HepG2 (cell line): ENCODE data around the gene TENT4B. TPM values are rescaled to one million over a fixed set of nuclear protein-coding genes. Genes with fewer than 3 reads are reported as not detected.

ENCODE experiments used
- ASH2L ChIP-seq: fragments of 300-600, 200-600 bp; sonication (generic); IDR thresholded peaks from 2 replicates; pipeline ENCODE4 v1.7.0; 2017; ENCODE audit warnings: low read depth, mild to moderate bottlenecking, moderate library complexity, mixed read lengths, low read length; ENCODE audit not compliant: insufficient read length
- ELF4 ChIP-seq: sonication (generic); formaldehyde crosslinking; IDR thresholded peaks from 2 replicates; pipeline ENCODE4 v1.5.0; 2020; ENCODE audit warnings: missing genetic modification reagents, mild to moderate bottlenecking, moderate library complexity, borderline replicate concordance
- GABPB1 ChIP-seq: IDR thresholded peaks from 2 replicates; pipeline ENCODE4 v1.6.1; 2016; ENCODE audit warnings: mild to moderate bottlenecking, missing genetic modification reagents, moderate library complexity, missing compliant biosample characterization
- HDAC2 ChIP-seq: sonication (generic); formaldehyde crosslinking; IDR thresholded peaks from 2 replicates; pipeline ENCODE4 v1.4.0; 2020; ENCODE audit warnings: missing genetic modification reagents
- HMG20A ChIP-seq: IDR thresholded peaks from 2 replicates; pipeline ENCODE4 v1.6.1; 2016; ENCODE audit warnings: borderline replicate concordance
- KAT7 ChIP-seq: IDR thresholded peaks from 2 replicates; pipeline ENCODE4 v1.6.1; 2018; ENCODE audit warnings: borderline replicate concordance, missing compliant biosample characterization
- NCOA2 ChIP-seq: sonication (generic); formaldehyde crosslinking; IDR thresholded peaks from 2 replicates; pipeline ENCODE4 v1.8.0; 2022; ENCODE audit warnings: inconsistent platforms
- SAP130 ChIP-seq: IDR thresholded peaks from 2 replicates; pipeline ENCODE4 v1.6.1; 2016; ENCODE audit warnings: low read depth
- SSRP1 ChIP-seq: IDR thresholded peaks from 2 replicates; pipeline ENCODE4 v1.6.1; 2016; ENCODE audit warnings: control low read depth
- ZNF142 ChIP-seq: sonication (generic); formaldehyde crosslinking; IDR thresholded peaks from 2 replicates; pipeline ENCODE4 v1.4.0; 2020; ENCODE audit warnings: missing genetic modification reagents
- ZNF280D ChIP-seq: sonication (generic); formaldehyde crosslinking; IDR thresholded peaks from 2 replicates; pipeline ENCODE4 v1.5.1; 2020; ENCODE audit warnings: mild to moderate bottlenecking, missing genetic modification reagents
- ZNF34 ChIP-seq: sonication (generic); formaldehyde crosslinking; IDR thresholded peaks from 2 replicates; pipeline ENCODE4 v1.4.0; 2020; ENCODE audit warnings: mild to moderate bottlenecking, missing genetic modification reagents, borderline replicate concordance
- ZNF546 ChIP-seq: sonication (generic); formaldehyde crosslinking; conservative IDR thresholded peaks from 2 replicates; pipeline ENCODE4 v1.8.1; 2023; ENCODE audit warnings: mild to moderate bottlenecking, missing genetic modification reagents
- ZNF629 ChIP-seq: sonication (generic); formaldehyde crosslinking; conservative IDR thresholded peaks from 2 replicates; pipeline ENCODE4 v1.5.0; 2020; ENCODE audit warnings: missing genetic modification reagents
- ZNF800 ChIP-seq: sonication (generic); formaldehyde crosslinking; IDR thresholded peaks from 2 replicates; pipeline ENCODE4 v1.4.0; 2020; ENCODE audit warnings: missing genetic modification reagents
- polyA plus RNA-seq, 8 experiments: library from polyadenylated mRNA; depleted of rRNA in 3 of 8; stranded (reverse) in 7 of 8; unstranded in 1 of 8; fragments of >200 nt; fragmentation: Illumina TruSeq in 4 of 8; extraction: Trizol in 4 of 8; gene quantifications; 2 replicates each; pipeline versions ENCODE4 v1.2.1 to v1.2.3, GENCODE V29; 2011 to 2016; ENCODE audit warnings: low read depth in 4 of 8, missing spikeins in 1 of 8, mixed read lengths in 1 of 8; ENCODE audit not compliant: insufficient read depth in 1 of 8
- total RNA-seq, 5 experiments: library from RNA; depleted of rRNA; stranded (reverse); fragments of >200 nt; fragmentation: Illumina TruSeq; extraction: Trizol; gene quantifications; 2 replicates each; pipeline ENCODE4 v1.2.3, GENCODE V29; 2016; ENCODE audit warnings: low read depth in 1 of 5

Gene TENT4B
- total and polyA plus RNA-seq, 2 of the 13 experiments (the other 11 are each of a cell fraction or from before 2014, with no cell fraction given), result 15.0 to 32.8 TPM

DNA sequence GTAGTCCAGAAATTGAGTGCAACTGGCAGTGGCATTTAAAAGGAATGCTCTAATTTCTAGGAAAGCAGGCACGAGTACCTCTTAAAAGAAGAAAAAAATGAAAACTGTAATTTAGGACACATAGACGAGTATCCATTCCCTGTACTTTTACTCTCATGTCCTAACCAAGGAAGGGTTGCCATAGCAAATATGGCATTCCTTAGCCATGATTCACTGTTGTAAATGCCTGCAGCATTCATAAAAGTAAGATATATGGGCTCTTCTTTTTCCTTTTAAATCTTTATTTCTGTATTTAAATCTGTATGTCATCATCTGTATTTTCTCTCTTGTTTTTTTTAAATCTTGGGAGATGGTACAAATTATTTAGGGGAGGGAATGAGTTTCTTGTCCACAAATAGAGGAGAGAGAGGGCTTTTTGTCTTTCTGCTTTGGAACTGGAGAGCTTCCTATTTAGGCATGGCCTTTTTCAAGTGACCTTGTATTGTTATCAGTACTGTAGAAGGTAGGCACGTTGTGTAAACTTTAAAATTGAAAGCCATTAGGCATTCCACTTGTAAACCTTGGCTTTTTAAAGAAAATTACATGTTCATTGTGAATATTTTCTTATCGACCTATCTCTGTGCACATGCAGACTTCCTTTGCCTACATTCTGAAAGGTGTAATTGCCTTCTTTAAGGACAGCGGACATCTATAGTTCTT is 50.0 kb downstream of the TENT4B start (continued):
- TF ChIP-seq ZNF280D (CRISPR knock-in tag) (no peak), HMG20A (CRISPR knock-in tag) (peak; percentile 33; the same call in 1 of the 2 replicates), ELF4 (no peak), GABPB1 (CRISPR knock-in tag) (no peak), SSRP1 (CRISPR knock-in tag) (no peak), ZNF142 (no peak), ZNF34 (CRISPR knock-in tag) (no peak), ZNF629 (CRISPR knock-in tag) (no peak), HDAC2 (peak; percentile 32; the same call in 1 of the 2 replicates), ASH2L (peak; percentile 92), NCOA2 (CRISPR knock-in tag) (peak; percentile 67; the same call in 1 of the 2 replicates), ZNF546 (CRISPR knock-in tag) (no peak), SAP130 (CRISPR knock-in tag) (peak; percentile 81), KAT7 (CRISPR knock-in tag) (no peak), ZNF800 (CRISPR knock-in tag) (no peak)
